Kidney (tissue), 14 donors: ENCODE measurements around the gene FAM83C. TPM values are rescaled to one million over a fixed set of nuclear protein-coding genes. Genes with fewer than 3 reads are reported as not detected.

Experiments used
- DNase-seq, 5 donors: peaks; one replicate each; pipeline ENCODE4 v3.0.0-alpha.2; 2013 to 2020
- FAIRE-seq: peaks from 2 replicates; lab custom pipeline; 2012; peaks lifted over from hg19 to GRCh38; lab: Jason Lieb, UNC
- H3K27ac ChIP-seq, 2 donors: one replicate each; pipeline ENCODE4 v1.7.0; 2013; ENCODE audit warnings: low read depth in 2 of 2, low read length in 2 of 2, inconsistent platforms in 1 of 2
- H3K27me3 ChIP-seq: one replicate; pipeline ENCODE4 v1.7.1; 2013; ENCODE audit warnings: low read length, inconsistent platforms; ENCODE audit not compliant: control insufficient read depth, insufficient read depth
- H3K36me3 ChIP-seq, 3 donors: one replicate each; pipeline versions ENCODE4 v1.7.0 to v1.7.1; 2013; ENCODE audit warnings: low read length in 3 of 3, control low read depth in 1 of 3, inconsistent platforms in 1 of 3; ENCODE audit not compliant: insufficient read depth in 3 of 3, control insufficient read depth in 2 of 3
- H3K4me1 ChIP-seq, 3 donors: one replicate each; pipeline versions ENCODE4 v1.7.0 to v1.7.1; 2013; ENCODE audit warnings: low read length in 3 of 3, inconsistent platforms in 1 of 3, low read depth in 1 of 3; ENCODE audit not compliant: control insufficient read depth in 2 of 3, insufficient read depth in 2 of 3
- H3K4me3 ChIP-seq, 3 donors: one replicate each; pipeline versions ENCODE4 v1.7.0 to v1.8.1; 2013; ENCODE audit warnings: low read length in 3 of 3, control low read depth in 1 of 3, inconsistent platforms in 1 of 3
- H3K9ac ChIP-seq, 3 donors: one replicate each; pipeline versions ENCODE4 v1.7.0 to v1.7.1; 2013; ENCODE audit warnings: low read length in 3 of 3, control low read depth in 1 of 3, inconsistent platforms in 1 of 3
- H3K9me3 ChIP-seq, 3 donors: one replicate each; pipeline versions ENCODE4 v1.7.0 to v1.7.1; 2013; ENCODE audit warnings: low read length in 3 of 3, control low read depth in 1 of 3, inconsistent platforms in 1 of 3; ENCODE audit not compliant: control insufficient read depth in 2 of 3, insufficient read depth in 1 of 3
- CTCF ChIP-seq: IDR thresholded peaks from 3 replicates; pipeline ENCODE4 v1.5.1; 2012; ENCODE audit warnings: mild to moderate bottlenecking, moderate library complexity, borderline replicate concordance; ENCODE audit not compliant: insufficient read depth; ENCODE audit errors: extremely low read depth
- intact Hi-C: fragments of 100-400 bp; cut with DNase I; formaldehyde crosslinking; loops from one replicate; pipeline ENCODE4 v1.11.1; 2022
- polyA plus RNA-seq: library from polyadenylated mRNA; stranded (reverse); fragments of 350-450 nt; fragmentation: Illumina TruSeq; extraction: RNeasy Lipid Tissue Mini Kit (QIAGEN cat#74804); gene quantifications from one replicate; pipeline ENCODE4 v1.2.3, GENCODE V29; 2014; ENCODE audit warnings: low read depth, low replicate concordance; ENCODE audit not compliant: insufficient read depth
- total RNA-seq: library from RNA; stranded (reverse); fragmentation: NEBNext Ultra II Directional; extraction: Animal tissue kit (Norgen Biotek cat#: 25700); gene quantifications from one replicate; pipeline ENCODE4 v1.2.1, GENCODE V29; 2021
- donor health status: control.
- donor health status: control.
- donor health status: control.
- donor health status: control.
- donor health status: control.
- donor health status: DM: yes; HTN: yes; CAD: no.
- donor health status: Normal renal cell carcinoma (clear cell type).

The FAM83C gene
- total and polyA plus RNA-seq, 2 donors from 2014 or later: not detected

DNA sequence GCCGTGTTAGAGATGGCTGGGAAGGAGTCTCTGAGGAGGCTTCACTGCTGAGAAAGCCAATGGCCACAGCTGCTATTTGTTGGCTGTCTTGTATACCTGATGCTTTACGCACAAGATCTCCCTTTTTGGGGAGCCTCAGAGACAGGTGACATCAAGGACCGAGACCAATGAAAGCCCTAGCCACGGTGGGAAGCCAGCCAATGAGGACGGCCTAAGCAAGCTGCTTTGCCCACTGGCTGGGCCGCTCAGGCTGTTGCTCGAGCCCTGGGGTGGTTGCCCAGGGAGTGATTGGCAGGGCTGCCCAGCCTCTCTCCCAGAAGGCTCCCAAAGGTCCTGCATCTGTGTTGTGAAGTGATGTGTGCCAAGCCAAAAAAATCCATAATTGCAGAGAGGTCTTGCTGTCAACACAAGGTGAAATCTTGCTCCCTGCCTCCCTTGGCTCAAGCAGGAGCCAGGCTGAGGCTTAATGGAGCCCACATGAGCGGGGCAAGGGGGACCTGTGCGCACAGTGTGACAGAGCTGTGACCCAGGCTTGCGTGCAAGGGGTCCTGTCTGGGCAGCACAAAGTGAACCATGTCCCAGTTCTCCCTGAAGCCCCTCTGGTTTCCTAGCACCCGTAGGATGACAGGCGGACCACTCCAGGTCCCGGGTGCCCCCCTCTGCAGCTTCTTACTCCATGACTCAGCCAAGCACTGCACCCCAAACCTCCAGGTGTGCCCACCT, 18.6 kb downstream of the FAM83C start:
- FAIRE-seq (no peak), DNase-seq (no peak)
- H3K4me3 ChIP-seq: no peak overlapping the region
- intact Hi-C loops: no loop called here
- no peak overlapping the region for H3K27ac ChIP-seq
- H3K27me3 ChIP-seq: no peaks in the 10 kb centered on the region
- TF ChIP-seq CTCF: no peak
- peaks cover 0 to 43% (median 4%) of the 10 kb centered on the region in 3 donors for H3K36me3 ChIP-seq
- H3K9me3 ChIP-seq: no peaks in the 10 kb centered on the region
- H3K9ac ChIP-seq: no peak overlapping the region
- H3K4me1 ChIP-seq: peaks cover 0 to 27% (median 26%) of the 10 kb centered on the region in 3 donors

DNA sequence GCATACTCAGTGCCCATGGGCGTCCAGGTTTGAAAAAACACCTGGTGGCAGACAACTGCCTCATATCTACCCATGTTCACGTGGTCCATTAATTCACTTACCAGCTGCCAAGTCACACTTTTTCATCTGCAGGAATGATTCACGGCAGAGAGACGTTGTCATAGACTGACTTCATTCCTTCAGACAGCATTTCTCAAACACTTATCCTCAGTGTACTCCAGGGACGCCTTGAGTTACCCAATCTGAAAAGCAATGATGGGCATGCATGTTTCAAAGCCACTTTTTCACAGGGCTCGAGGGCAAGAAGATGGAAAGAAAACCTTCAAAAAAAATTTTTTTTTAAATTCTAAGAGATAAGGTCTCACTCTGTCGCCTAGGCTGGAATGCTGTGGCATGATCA, 20.3 kb downstream of the FAM83C start:
- intact Hi-C loops: no loop called here
- Histone ChIP-seq H3K4me1 (peaks cover 0 to 33% (median 26%) of the 10 kb centered on the region in 3 donors), H3K36me3 (peaks cover 0 to 44% (median 8%) of the 10 kb centered on the region in 3 donors), H3K9me3 (no peaks in the 10 kb centered on the region), H3K9ac (peak overlapping the region in 1 of 3 donors; percentile 34), H3K27ac (peak overlapping the region in 1 of 2 donors; percentile 69), H3K27me3 (no peaks in the 10 kb centered on the region), H3K4me3 (no peak overlapping the region)
- no peak for TF ChIP-seq CTCF
- no peak for FAIRE-seq
- no peak for DNase-seq

DNA sequence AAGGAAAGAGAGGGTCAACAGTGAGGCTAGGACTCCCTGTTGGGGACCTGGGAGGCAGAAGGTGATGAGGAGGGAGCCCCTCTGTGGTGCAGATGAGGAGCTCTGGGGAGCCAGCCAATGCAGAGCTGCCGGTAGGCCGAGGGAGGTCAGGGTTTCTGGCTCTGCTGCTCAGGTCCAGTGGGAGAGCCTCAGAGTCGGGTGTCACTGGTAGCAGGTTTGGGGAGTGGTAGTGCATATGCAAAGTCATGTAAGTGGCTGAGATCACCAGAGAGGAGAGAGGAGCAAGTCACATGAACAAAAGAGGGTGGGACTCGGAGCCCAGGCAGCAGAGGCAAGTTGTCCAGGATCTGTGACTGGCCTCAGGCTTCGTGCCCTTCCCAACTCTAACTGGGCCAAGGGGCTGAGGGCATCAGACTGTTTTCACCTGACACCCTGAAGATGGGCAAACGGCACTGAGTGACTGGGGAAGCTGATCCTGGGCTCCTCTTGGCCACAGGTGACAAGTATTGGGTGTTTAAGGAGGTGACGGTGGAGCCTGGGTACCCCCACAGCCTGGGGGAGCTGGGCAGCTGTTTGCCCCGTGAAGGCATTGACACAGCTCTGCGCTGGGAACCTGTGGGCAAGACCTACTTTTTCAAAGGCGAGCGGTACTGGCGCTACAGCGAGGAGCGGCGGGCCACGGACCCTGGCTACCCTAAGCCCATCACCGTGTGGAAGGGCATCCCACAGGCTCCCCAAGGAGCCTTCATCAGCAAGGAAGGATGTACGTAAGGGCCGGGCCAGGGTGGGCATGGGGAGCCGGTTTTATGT, 20.9 kb downstream of the FAM83C start:
- peak overlapping the region in 1 of 3 donors; percentile 34 for H3K9ac ChIP-seq
- H3K36me3 ChIP-seq: peaks cover 0 to 44% (median 8%) of the 10 kb centered on the region in 3 donors
- H3K4me1 ChIP-seq: peaks cover 0 to 32% (median 22%) of the 10 kb centered on the region in 3 donors
- H3K27me3 ChIP-seq: no peaks in the 10 kb centered on the region
- intact Hi-C loops: no loop called here
- no peaks in the 10 kb centered on the region for H3K9me3 ChIP-seq
- peak overlapping the region; percentile 69 to 86 for H3K27ac ChIP-seq
- no peak for DNase-seq
- FAIRE-seq: no peak
- no peak for TF ChIP-seq CTCF
- no peak overlapping the region for H3K4me3 ChIP-seq
